Measurements from ENCODE around the gene TRPM4. TPM values are rescaled to one million over a fixed set of nuclear protein-coding genes. Genes with fewer than 3 reads are reported as not detected.

Gene TRPM4
- total RNA-seq, 4 donors from 2014 or later = 19.9 to 38.8 (median 27.9) TPM

DNA sequence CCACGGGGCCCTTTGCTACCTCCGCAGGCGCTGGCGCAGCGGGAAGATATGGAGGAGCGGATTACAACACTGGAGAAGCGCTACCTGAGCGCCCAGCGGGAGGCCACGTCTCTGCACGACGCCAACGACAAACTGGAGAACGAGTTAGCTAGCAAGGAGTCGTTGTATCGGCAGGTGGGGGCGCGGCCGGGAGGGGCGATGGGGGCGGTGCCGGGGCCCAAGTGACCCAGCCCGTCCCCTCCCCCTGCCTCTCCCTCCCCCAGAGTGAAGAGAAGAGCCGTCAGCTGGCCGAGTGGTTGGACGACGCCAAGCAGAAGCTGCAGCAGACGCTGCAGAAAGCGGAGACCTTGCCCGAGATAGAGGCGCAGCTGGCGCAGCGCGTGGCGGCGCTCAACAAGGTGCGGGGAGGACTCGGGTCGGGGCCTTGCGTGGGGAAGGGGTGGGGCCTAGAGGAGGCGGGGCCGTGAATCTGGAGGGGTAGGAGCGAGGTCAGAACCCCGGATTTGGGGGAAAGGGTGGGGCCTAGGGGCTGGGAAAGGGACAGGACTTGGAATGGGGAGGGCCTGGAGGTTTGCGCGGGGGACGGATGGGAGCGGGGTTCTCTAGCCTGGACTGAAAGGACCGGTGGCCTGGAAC, 24.5 kb upstream of the TRPM4 start:
- H3K9me3 ChIP-seq = no peaks in the 10 kb centered on the region
- H3K27ac ChIP-seq (replicated peaks in 1 of 4) = peak overlapping the region; percentile 43 to 72 (median 56)
- intact Hi-C loops (cut with DNase I) = no loop called here
- no peaks in the 10 kb centered on the region for H3K27me3 ChIP-seq
- no peak for DNase-seq (ENCODE audit: extremely low spot score)
- WGBS = 36% methylated on average over 33 of the region's 49 CpGs
- peaks cover 22 to 50% (median 40%) of the 10 kb centered on the region in 4 donors for H3K4me1 ChIP-seq
- no peaks in the 10 kb centered on the region for H3K36me3 ChIP-seq
- no peak for TF ChIP-seq EP300 (IDR thresholded peaks at IDR 0.05)
- no peak for TF ChIP-seq POLR2AphosphoS5 (IDR thresholded peaks at IDR 0.05)
- no peak for TF ChIP-seq POLR2A (IDR thresholded peaks at IDR 0.05; ENCODE audit: low read depth)
- TF ChIP-seq, protein P1, sequence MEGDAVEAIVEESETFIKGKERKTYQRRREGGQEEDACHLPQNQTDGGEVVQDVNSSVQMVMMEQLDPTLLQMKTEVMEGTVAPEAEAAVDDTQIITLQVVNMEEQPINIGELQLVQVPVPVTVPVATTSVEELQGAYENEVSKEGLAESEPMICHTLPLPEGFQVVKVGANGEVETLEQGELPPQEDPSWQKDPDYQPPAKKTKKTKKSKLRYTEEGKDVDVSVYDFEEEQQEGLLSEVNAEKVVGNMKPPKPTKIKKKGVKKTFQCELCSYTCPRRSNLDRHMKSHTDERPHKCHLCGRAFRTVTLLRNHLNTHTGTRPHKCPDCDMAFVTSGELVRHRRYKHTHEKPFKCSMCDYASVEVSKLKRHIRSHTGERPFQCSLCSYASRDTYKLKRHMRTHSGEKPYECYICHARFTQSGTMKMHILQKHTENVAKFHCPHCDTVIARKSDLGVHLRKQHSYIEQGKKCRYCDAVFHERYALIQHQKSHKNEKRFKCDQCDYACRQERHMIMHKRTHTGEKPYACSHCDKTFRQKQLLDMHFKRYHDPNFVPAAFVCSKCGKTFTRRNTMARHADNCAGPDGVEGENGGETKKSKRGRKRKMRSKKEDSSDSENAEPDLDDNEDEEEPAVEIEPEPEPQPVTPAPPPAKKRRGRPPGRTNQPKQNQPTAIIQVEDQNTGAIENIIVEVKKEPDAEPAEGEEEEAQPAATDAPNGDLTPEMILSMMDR (IDR thresholded peaks at IDR 0.05) = no peak
- H3K4me3 ChIP-seq = peak overlapping the region; percentile 43 to 55 (median 46)

DNA sequence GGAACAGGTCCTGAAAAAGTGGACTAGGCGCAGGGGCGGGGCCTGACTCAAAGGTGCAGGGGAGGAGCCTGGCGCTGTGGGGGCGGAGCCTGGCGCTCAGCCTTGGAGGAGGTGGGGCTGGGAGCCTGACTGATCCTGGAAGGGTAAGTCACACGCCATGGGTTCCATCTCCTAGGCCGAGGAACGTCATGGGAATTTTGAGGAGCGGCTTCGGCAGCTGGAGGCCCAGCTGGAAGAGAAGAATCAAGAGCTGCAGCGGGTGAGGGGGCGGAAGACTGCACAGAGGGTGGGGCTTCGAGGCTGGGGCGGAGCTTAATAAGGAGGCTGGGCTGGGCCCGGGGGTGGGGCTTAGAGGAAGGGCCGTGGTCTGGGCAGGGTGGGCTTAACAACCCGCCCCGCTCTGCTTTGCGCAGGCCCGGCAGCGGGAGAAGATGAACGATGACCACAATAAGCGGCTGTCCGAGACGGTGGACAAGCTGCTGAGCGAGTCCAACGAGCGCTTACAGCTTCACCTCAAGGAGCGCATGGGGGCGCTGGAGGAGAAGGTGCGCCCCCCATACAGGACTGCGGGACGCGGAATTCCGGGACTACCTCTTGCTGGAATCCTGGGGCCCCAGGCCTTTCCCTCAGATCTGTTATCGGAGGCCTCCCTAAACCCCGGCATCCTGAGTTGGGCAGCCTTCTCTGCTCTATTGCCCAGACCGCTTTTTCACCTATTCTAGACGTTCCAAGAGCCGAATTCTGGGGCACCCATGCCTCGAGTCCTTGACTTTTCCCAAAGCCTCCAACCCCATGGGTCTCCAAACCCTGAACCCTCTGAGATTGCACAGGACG, 23.8 kb upstream of the TRPM4 start:
- Histone ChIP-seq H3K4me3 (peak overlapping the region; percentile 43 to 55 (median 46)), H3K36me3 (no peaks in the 10 kb centered on the region), H3K27ac (replicated peaks in 1 of 4) (peak overlapping the region; percentile 43 to 72 (median 56)), H3K27me3 (no peaks in the 10 kb centered on the region), H3K4me1 (peaks cover 15 to 43% (median 33%) of the 10 kb centered on the region in 4 donors), H3K9me3 (no peaks in the 10 kb centered on the region)
- intact Hi-C loops (cut with DNase I) = no loop called here
- peak in 1 of 2 donors; percentile 21 for TF ChIP-seq POLR2AphosphoS5 (IDR thresholded peaks at IDR 0.05)
- TF ChIP-seq POLR2A (IDR thresholded peaks at IDR 0.05; ENCODE audit: low read depth) = no peak
- TF ChIP-seq, protein P1 (IDR thresholded peaks at IDR 0.05) = peak in 1 of 3 experiments; percentile 15
- no peak for TF ChIP-seq EP300 (IDR thresholded peaks at IDR 0.05)
- 37% methylated on average over 33 of the region's 42 CpGs for WGBS
- no peak for DNase-seq (ENCODE audit: extremely low spot score)

DNA sequence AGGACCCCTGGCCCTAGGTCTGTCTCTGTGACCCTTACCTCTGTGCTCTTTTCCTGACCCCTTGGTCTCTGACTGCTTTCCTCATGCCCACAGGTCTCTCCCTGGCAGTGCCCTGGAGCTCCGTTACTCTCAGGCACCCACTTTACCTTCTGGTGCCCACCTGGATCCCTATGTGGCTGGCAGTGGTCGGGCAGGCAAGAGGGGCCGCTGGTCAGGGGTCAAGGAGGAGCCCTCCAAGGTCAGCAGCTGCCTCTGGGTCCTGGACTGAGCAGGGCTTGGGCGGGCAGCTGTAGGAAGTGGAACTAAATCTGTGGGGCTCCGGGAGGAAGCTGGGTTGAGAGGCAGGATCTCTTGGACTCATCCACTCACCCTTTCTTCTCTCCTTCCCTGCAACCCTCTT, 21.9 kb upstream of the TRPM4 start:
- TF ChIP-seq, protein P1 (IDR thresholded peaks at IDR 0.05) = no peak
- TF ChIP-seq POLR2A (IDR thresholded peaks at IDR 0.05; ENCODE audit: low read depth) (no peak), POLR2AphosphoS5 (IDR thresholded peaks at IDR 0.05) (no peak), EP300 (IDR thresholded peaks at IDR 0.05) (no peak)
- intact Hi-C loops (cut with DNase I) = no loop called here
- no peaks in the 10 kb centered on the region for H3K36me3 ChIP-seq
- H3K27ac ChIP-seq (replicated peaks in 1 of 4) = peak overlapping the region in 3 of 4 donors; percentile 26 to 67 (median 53)
- DNase-seq (ENCODE audit: extremely low spot score) = no peak
- H3K9me3 ChIP-seq = no peaks in the 10 kb centered on the region
- H3K4me3 ChIP-seq = no peak overlapping the region
- peaks cover 14 to 37% (median 26%) of the 10 kb centered on the region in 4 donors for H3K4me1 ChIP-seq
- H3K27me3 ChIP-seq = no peaks in the 10 kb centered on the region
- WGBS = 89% methylated on average over 5 of the region's 5 CpGs

DNA sequence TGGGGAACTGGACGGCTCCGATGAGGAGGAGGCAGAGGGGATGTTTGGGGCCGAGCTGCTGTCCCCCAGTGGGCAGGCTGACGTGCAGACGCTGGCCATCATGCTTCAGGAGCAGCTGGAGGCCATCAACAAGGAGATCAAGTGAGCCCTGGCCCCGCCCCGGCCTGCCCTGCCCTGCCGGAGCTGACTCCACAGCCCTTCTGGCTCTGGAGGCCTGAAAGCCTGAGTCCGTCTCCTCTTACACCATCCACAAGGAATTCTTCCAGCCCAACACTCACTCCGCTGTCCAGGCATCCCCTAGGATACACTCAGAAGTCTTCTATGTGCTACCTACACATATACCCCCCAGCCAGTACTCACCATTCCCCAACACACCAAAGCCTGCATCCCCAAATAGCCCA, 20.8 kb upstream of the TRPM4 start:
- Histone ChIP-seq H3K27ac (replicated peaks in 1 of 4) (peak overlapping the region; percentile 26 to 67 (median 58)), H3K36me3 (no peaks in the 10 kb centered on the region), H3K27me3 (no peaks in the 10 kb centered on the region), H3K4me3 (no peak overlapping the region), H3K4me1 (peaks cover 14 to 37% (median 26%) of the 10 kb centered on the region in 4 donors), H3K9me3 (no peaks in the 10 kb centered on the region)
- WGBS = 51% methylated on average over 7 of the region's 10 CpGs
- no peak for DNase-seq (ENCODE audit: extremely low spot score)
- intact Hi-C loops (cut with DNase I) = no loop called here
- TF ChIP-seq EP300 (IDR thresholded peaks at IDR 0.05) (no peak), POLR2A (IDR thresholded peaks at IDR 0.05; ENCODE audit: low read depth) (no peak), POLR2AphosphoS5 (IDR thresholded peaks at IDR 0.05) (peak; percentile 18 to 49)
- TF ChIP-seq, protein P1 (IDR thresholded peaks at IDR 0.05) = no peak
